Muscle of back (tissue), 10 donors: ENCODE data around the gene ENKD1. TPM values are rescaled to one million over a fixed set of nuclear protein-coding genes. Genes with fewer than 3 reads are reported as not detected.

ENCODE experiments used
- polyA plus RNA-seq, 10 donors: library from polyadenylated mRNA; unstranded; fragments of 120-200 nt; gene quantifications; one replicate each; pipeline ENCODE4 v1.2.1, GENCODE V29; 2013; ENCODE audit not compliant: insufficient read length in 10 of 10

ENKD1 gene
- polyA plus RNA-seq, 10 donors: 5.9 to 11.2 (median 7.4) TPM

Other genes starting within 250 kb of the ENKD1 start
- 10 to 100 TPM in 4 of 10 donors, 1 to 10 TPM in 6; 3.8 to 13.3 (median 8.1) TPM for gene HSD11B2, start 235.6 kb downstream of the ENKD1 start, polyA plus RNA-seq
- gene ATP6V0D1, start 185.6 kb downstream of the ENKD1 start, polyA plus RNA-seq: 10 to 100 TPM; 51.9 to 64.9 (median 60.4) TPM
- under 1 TPM in 2 of 10 donors, not detected in 8; 0.22 to 0.28 TPM for gene AGRP, start 183.2 kb downstream of the ENKD1 start, polyA plus RNA-seq
- 10 to 100 TPM; 36.7 to 51.9 (median 42.5) TPM for gene RIPOR1, start 137.9 kb downstream of the ENKD1 start, polyA plus RNA-seq
- 10 to 100 TPM; 37.2 to 50.1 (median 41.7) TPM for gene CTCF, start 104.2 kb downstream of the ENKD1 start, polyA plus RNA-seq
- 1 to 10 TPM in 2 of 10 donors, under 1 TPM in 8; 0.33 to 4.2 (median 0.55) TPM for gene CARMIL2, start 21.6 kb downstream of the ENKD1 start, polyA plus RNA-seq
- 10 to 100 TPM; 11.2 to 17.4 (median 14.1) TPM for gene ACD, start 6.5 kb downstream of the ENKD1 start, polyA plus RNA-seq
- gene PARD6A, start 5.8 kb downstream of the ENKD1 start, polyA plus RNA-seq: 1 to 10 TPM in 6 of 10 donors, under 1 TPM in 4; 0.40 to 1.4 (median 1.2) TPM
- 1 to 10 TPM; 1.5 to 3.0 (median 2.3) TPM for gene C16orf86, start 64 bp upstream of the ENKD1 start, polyA plus RNA-seq
- gene GFOD2, start 52.6 kb upstream of the ENKD1 start, polyA plus RNA-seq: 10 to 100 TPM; 11.5 to 19.8 (median 13.7) TPM
- 10 to 100 TPM; 14.1 to 27.2 (median 20.3) TPM for gene RANBP10, start 139.8 kb upstream of the ENKD1 start, polyA plus RNA-seq
- 1 to 10 TPM; 1.1 to 3.5 (median 1.6) TPM for gene TSNAXIP1, start 140.1 kb upstream of the ENKD1 start, polyA plus RNA-seq
- gene THAP11, start 175.6 kb upstream of the ENKD1 start, polyA plus RNA-seq: 10 to 100 TPM; 20.1 to 29.7 (median 24.6) TPM
- 100 to 1,000 TPM; 104 to 135 (median 122) TPM for gene NUTF2, start 180.2 kb upstream of the ENKD1 start, polyA plus RNA-seq
- 10 to 100 TPM; 20.8 to 47.6 (median 34.1) TPM for gene CENPT, start 180.9 kb upstream of the ENKD1 start, polyA plus RNA-seq
- 100 to 1,000 TPM in 5 of 10 donors, 10 to 100 TPM in 5; 85.2 to 115 (median 100) TPM for gene EDC4, start 206.3 kb upstream of the ENKD1 start, polyA plus RNA-seq
- 1 to 10 TPM in 3 of 10 donors, under 1 TPM in 6, not detected in 1; 0.39 to 1.5 (median 0.53) TPM for gene NRN1L, start 218.1 kb upstream of the ENKD1 start, polyA plus RNA-seq
- gene PSKH1, start 226.5 kb upstream of the ENKD1 start, polyA plus RNA-seq: 10 to 100 TPM; 17.1 to 27.5 (median 20.7) TPM